AG08396 (cell line): ENCODE results near the gene EML4.
"Not testable (repeated sequence)": the region's sequence is repeated elsewhere in the genome, so short reads cannot be mapped to it uniquely, and the experiment has no call there.

Source experiments
- DNase-seq: peaks from one replicate; pipeline ENCODE4 v3.0.0; 2012; ENCODE audit warnings: low spot score, mixed read lengths

EML4 gene

GRCh38 chr2:42261518-42262195 lies 92.5 kb downstream of the EML4 start:
- no peak for DNase-seq

GRCh38 chr2:42266236-42266635 lies 97.1 kb downstream of the EML4 start:
- DNase-seq = no peak

- DNase-seq = no peak
These were observed 98.4 kb downstream of the EML4 start for GRCh38 chr2:42267530-42267929.

GRCh38 chr2:42268528-42269151 lies 99.5 kb downstream of the EML4 start:
- no peak for DNase-seq

GRCh38 chr2:42270757-42271156 lies 101.6 kb downstream of the EML4 start:
- DNase-seq = no peak

GRCh38 chr2:42271246-42271645 lies 102.1 kb downstream of the EML4 start:
- DNase-seq = not testable (repeated sequence)

- DNase-seq = no peak
These were observed 105.7 kb downstream of the EML4 start for GRCh38 chr2:42274863-42275262.

GRCh38 chr2:42281416-42282081 lies 112.4 kb downstream of the EML4 start:
- DNase-seq = no peak

- no peak for DNase-seq
These were observed 114.9 kb downstream of the EML4 start for GRCh38 chr2:42284019-42284418.

GRCh38 chr2:42286268-42286946 lies 117.3 kb downstream of the EML4 start:
- no peak for DNase-seq

- DNase-seq = no peak
These were observed 119.7 kb downstream of the EML4 start for GRCh38 chr2:42288811-42289210.

- DNase-seq = no peak
These were observed 120.1 kb downstream of the EML4 start for GRCh38 chr2:42289222-42289621.

- no peak for DNase-seq
These were observed 120.9 kb downstream of the EML4 start for GRCh38 chr2:42290005-42290404.

GRCh38 chr2:42293019-42293418 lies 123.9 kb downstream of the EML4 start:
- no peak for DNase-seq

GRCh38 chr2:42296226-42296625 lies 127.1 kb downstream of the EML4 start:
- no peak for DNase-seq

GRCh38 chr2:42297322-42297936 lies 128.3 kb downstream of the EML4 start:
- DNase-seq = no peak

GRCh38 chr2:42298132-42298531 lies 129.0 kb downstream of the EML4 start:
- DNase-seq = peak; percentile 5

- DNase-seq = no peak
These were observed 130.0 kb downstream of the EML4 start for GRCh38 chr2:42298996-42299754.

- DNase-seq = no peak
These were observed 131.4 kb downstream of the EML4 start for GRCh38 chr2:42300527-42300926.

GRCh38 chr2:42303252-42303651 lies 134.1 kb downstream of the EML4 start:
- no peak for DNase-seq

- DNase-seq = no peak
These were observed 135.0 kb downstream of the EML4 start for GRCh38 chr2:42304059-42304713.
